ENCODE measurements around the gene ALPL.
"Not testable (repeated sequence)": the region's sequence is repeated elsewhere in the genome, so short reads cannot be mapped to it uniquely, and the experiment has no call there.

Gene ALPL

DNA sequence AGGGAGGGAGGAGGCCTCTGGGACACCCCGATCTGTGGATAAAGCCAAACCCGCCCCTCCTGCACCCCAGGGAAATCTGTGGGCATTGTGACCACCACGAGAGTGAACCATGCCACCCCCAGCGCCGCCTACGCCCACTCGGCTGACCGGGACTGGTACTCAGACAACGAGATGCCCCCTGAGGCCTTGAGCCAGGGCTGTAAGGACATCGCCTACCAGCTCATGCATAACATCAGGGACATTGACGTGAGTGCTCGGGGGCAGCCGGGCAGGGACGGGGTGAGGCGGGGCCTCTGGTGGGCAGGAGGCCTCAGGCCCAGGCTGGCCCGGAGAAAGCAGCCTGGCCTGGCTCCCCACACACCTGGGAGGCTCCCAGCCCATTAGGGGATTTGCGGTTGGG lies 54.7 kb downstream of the ALPL start:
- no peak for DNase-seq

DNA sequence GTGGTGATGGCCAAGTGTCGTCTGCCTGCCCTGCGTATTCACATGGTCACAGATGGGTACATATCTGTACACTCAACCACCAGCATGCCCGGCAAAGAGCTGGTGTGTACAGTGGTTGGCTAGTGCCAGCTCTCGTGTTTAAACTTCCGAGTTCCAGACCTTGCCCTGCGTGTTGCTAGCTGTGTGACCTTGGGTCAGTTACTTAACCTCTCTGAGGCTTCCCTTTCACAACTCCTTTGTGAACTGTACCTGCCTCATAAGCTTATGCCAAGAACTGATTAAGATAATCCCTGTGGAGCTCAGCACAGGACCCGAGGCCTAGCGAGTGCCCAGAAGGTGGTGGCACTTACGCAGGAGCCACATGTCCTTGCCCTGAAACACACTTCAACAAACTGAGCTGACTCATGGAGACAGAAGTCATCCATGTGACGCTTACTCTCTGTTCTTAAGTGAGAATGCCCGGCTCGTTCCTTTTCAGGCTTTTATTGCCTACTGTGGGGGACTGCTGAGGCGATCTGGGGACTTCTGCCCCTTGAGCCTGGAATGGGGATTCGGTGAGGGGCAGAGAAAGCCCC lies 55.4 kb downstream of the ALPL start:
- DNase-seq, result no peak

- no peak for DNase-seq
Measured at GRCh38 chr1:21565285-21565684, 56.1 kb downstream of the ALPL start.

- DNase-seq, result not testable (repeated sequence)
Measured at GRCh38 chr1:21566361-21566760, 57.1 kb downstream of the ALPL start.

- DNase-seq, result peak; percentile 89
Measured at GRCh38 chr1:21567241-21568005, 58.2 kb downstream of the ALPL start.

GRCh38 chr1:21568006-21568746 lies 59.0 kb downstream of the ALPL start:
- DNase-seq, result peak; percentile 41

GRCh38 chr1:21568809-21569385 lies 59.7 kb downstream of the ALPL start:
- DNase-seq, result peak; percentile 51

GRCh38 chr1:21569820-21570527 lies 60.8 kb downstream of the ALPL start:
- DNase-seq, result no peak

- DNase-seq, result no peak
Measured at GRCh38 chr1:21570528-21570875, 61.3 kb downstream of the ALPL start.

DNA sequence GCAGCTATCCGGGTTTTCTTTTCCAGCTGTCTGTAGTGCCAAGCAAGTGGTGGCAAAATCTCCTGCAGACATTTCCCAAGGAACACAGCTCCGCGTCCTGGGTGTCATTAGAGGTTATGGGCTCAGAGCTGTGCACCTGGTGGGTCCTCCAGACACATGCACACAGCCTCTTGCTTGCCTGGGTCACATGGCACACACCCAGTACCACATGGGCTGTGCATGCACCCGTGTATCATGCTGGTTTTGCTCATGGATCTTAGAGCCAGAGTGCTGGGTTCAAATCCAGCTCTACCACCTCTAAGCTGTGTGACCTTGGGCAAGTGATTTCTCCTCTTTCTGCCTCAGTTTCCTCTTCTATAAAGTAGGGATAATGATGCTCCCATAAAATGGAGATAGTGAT lies 61.7 kb downstream of the ALPL start:
- no peak for DNase-seq

- DNase-seq, result no peak
Measured at GRCh38 chr1:21572221-21572620, 63.0 kb downstream of the ALPL start.

- DNase-seq, result no peak
Measured at GRCh38 chr1:21572735-21573277, 63.6 kb downstream of the ALPL start.

DNA sequence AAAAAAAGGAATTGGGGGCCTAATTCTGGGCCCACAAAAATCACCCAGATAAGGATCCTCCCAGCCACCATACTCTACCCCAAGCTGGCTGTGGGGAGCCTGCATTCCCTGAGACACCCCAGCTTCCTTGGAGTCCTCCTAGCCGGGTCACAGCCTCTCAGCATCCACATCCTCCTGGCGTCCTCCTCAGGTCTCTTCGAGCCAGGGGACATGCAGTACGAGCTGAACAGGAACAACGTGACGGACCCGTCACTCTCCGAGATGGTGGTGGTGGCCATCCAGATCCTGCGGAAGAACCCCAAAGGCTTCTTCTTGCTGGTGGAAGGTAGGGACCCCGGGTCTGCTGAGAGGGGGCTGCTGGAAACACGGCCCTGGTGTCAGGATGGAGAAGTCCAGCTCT lies 64.3 kb downstream of the ALPL start:
- DNase-seq, result no peak

GRCh38 chr1:21573971-21574465 lies 64.8 kb downstream of the ALPL start:
- DNase-seq, result peak; percentile 87

DNA sequence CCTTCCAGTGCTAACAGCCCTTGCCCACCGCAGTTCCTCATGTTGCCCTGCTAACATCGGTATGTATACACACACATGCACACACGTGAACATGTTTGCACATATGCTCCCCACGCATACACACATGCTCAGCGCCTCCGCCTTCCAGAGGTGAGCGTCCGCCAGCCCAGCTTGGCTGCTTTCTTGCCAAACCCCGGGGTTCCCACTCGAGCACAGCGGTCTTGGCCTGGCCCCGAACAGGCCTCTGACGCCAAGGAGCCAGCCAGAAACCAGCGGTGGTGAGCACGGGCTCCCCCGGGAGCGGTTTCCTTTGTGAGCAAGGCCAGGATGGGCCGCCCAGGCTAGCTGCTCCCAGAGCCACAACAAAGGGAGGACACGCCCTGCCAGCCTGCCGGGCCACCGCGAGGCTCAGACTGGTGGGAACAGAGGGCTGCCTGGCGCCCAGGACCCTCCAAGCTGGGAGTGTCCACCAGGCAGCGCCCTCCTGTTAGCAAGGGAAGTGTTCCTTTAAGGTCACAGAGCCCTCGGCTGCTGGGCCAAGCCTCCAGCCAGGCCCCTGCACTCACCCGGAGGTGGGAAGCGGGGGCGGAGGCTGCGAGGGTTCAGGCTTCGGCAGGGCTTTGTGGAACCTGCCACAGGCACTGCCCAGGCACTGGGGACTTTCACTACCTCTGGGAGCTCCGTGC lies 65.4 kb downstream of the ALPL start:
- DNase-seq, result peak; percentile 59

DNA sequence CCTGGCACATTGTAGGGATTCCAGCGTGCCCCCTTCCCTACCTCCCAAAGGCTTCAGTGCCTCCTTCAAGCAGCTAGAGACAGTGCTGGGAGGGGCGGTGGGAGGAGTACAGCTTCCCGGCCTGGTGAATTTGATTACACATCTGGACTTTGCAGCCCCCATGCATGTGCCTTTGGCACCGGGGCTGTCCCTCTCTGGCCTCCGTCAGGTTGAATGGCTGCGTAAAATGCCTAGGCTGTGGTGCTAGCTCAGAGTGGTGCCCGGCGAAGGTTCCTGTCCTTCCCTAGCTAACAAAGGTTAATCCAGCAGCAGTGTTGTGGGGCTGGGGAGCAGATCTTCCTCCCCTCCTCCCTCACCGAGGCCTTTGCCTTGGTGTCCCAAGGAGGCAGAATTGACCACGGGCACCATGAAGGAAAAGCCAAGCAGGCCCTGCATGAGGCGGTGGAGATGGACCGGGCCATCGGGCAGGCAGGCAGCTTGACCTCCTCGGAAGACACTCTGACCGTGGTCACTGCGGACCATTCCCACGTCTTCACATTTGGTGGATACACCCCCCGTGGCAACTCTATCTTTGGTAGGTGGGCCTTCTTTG lies 66.2 kb downstream of the ALPL start:
- DNase-seq, result no peak

DNA sequence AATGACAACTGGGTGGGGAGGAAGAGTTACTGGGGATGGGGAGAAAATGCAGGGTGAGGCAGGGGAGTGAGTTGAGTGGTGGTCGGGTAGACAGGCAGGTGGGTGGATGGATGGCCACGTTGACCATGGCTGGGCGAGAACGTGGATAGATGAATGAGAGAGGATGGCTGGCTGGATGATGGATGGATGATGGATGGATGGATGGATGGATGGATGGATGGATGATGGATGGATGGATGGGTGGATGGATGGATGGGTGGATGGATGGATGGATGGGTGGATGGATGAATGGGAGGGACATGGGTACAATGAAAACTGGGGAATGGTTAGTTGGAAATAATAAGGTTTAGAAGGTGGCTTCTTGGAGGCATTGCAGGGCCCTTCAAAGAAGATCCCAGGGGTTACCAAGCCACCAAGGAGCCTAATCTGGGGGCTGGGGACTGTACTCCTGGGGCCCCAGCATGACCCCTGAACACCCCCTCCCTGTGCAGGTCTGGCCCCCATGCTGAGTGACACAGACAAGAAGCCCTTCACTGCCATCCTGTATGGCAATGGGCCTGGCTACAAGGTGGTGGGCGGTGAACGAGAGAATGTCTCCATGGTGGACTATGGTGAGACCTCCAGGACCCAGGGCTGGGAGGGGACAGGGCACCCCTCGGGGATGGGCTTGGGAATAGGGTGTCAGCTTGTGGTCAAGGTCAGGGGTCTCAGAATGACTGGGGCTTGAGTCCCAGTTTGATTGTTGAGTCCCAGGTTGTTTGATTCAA lies 67.0 kb downstream of the ALPL start:
- DNase-seq, result no peak

DNA sequence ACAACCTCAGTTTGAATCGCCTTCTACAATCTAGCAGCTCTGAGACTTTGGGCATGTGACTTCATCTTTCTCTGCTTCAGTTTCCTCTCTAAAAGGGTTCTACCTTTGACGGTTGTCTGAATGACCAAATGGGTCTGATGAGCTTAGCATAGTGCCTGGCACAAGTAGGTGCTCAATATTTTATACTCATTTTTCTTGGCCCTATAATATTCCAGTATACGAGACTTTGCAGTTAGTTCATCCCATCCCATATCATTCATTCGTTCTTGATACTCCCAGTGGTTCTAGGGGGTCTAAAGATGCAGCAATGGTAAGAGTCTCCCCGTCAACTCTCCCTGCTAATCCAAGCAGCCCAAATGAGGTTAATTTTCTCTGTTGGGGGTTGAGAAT lies 67.6 kb downstream of the ALPL start:
- DNase-seq, result no peak

- no peak for DNase-seq
Measured at GRCh38 chr1:21577324-21577723, 68.1 kb downstream of the ALPL start.

- no peak for DNase-seq
Measured at GRCh38 chr1:21577933-21578332, 68.7 kb downstream of the ALPL start.

DNA sequence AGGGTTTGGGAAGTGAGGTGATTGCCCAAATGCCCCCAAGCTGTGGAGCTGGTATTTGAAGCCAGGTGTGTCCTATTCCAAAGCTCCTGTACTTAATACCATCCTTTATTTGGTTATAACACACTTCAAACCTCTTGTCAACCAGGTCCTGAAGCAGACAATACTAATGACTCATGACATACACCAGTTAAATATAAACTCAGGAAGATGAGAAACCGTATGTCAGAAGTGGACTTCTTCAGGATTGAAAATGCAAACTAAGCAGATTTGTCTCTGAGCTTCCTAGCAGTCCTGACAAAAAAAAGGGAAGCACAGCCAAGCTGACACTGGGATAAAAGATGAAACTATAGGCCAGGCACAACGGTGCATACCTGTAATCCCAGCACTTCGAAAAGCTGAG lies 70.6 kb downstream of the ALPL start:
- DNase-seq, result no peak
